Colonic mucosa (tissue), 4 donors: ENCODE results near the gene TGM5. TPM values are rescaled to one million over a fixed set of nuclear protein-coding genes. Genes with fewer than 3 reads are reported as not detected.
A peak's percentile ranks its signal among the peaks of the same experiment; 100 is the strongest.

ENCODE experiments used
- DNase-seq: peaks from one replicate; pipeline ENCODE4 v3.0.0-alpha.2; 2020
- H3K27ac ChIP-seq: fragments of 200-600 bp; one replicate; pipeline ENCODE4 v1.8.0; 2021
- H3K27me3 ChIP-seq: fragments of 200-600 bp; one replicate; pipeline ENCODE4 v1.8.0; 2021
- H3K36me3 ChIP-seq: fragments of 200-600 bp; one replicate; pipeline ENCODE4 v1.8.0; 2021
- H3K4me1 ChIP-seq: fragments of 200-600 bp; one replicate; pipeline ENCODE4 v1.8.0; 2021; ENCODE audit warnings: mild to moderate bottlenecking
- H3K4me3 ChIP-seq: fragments of 200-600 bp; one replicate; pipeline ENCODE4 v1.8.0; 2021
- H3K9ac ChIP-seq, 2 donors: one replicate each; pipeline ENCODE4 v1.7.0; 2013; ENCODE audit warnings: control low read depth in 2 of 2, low read depth in 2 of 2, low read length in 2 of 2
- H3K9me3 ChIP-seq: fragments of 200-600 bp; one replicate; pipeline ENCODE4 v1.8.0; 2021
- CTCF ChIP-seq: fragments of 200-600 bp; IDR thresholded peaks from one replicate; pipeline ENCODE4 v1.8.0; 2022; ENCODE audit warnings: antibody characterized with exemption, mild to moderate bottlenecking
- intact Hi-C: fragments of 100-400 bp; cut with DNase I; formaldehyde crosslinking; loops from one replicate; pipeline ENCODE4 v1.14.1; 2022
- total RNA-seq, 2 donors: library from RNA; stranded (reverse); fragmentation: NEBNext Ultra II Directional in 1 of 2; extraction: Animal tissue kit (Norgen Biotek cat#: 25700) in 1 of 2; gene quantifications; one replicate each; pipeline ENCODE4 v1.2.1, GENCODE V29; 2021
- donor health status: healthy.
- donor health status: DM: no; HTN: no; CAD: no.
- donor health status: DM: no; HTN: no; CAD: no.

The TGM5 gene
- total RNA-seq, 2 donors from 2014 or later = not detected

GRCh38 chr15:43194795-43195194 is 71.9 kb downstream of the TGM5 start:
- H3K4me1 ChIP-seq = no peaks in the 10 kb centered on the region
- no peaks in the 10 kb centered on the region for H3K27me3 ChIP-seq
- H3K9me3 ChIP-seq = no peaks in the 10 kb centered on the region
- no peak for DNase-seq
- no peak overlapping the region for H3K4me3 ChIP-seq
- H3K9ac ChIP-seq = no peak overlapping the region
- intact Hi-C loops = no loop called here
- no peak for TF ChIP-seq CTCF
- no peak overlapping the region for H3K27ac ChIP-seq
- H3K36me3 ChIP-seq = peaks cover 5% of the 10 kb centered on the region

GRCh38 chr15:43193710-43194109 is 73.0 kb downstream of the TGM5 start:
- Histone ChIP-seq H3K4me3 (no peak overlapping the region), H3K9ac (no peak overlapping the region), H3K27me3 (no peaks in the 10 kb centered on the region), H3K9me3 (no peaks in the 10 kb centered on the region), H3K36me3 (peaks cover 5% of the 10 kb centered on the region), H3K27ac (no peak overlapping the region), H3K4me1 (no peaks in the 10 kb centered on the region)
- DNase-seq = no peak
- TF ChIP-seq CTCF = no peak
- intact Hi-C loops = no loop called here

- H3K9ac ChIP-seq = no peak overlapping the region
- no peaks in the 10 kb centered on the region for H3K9me3 ChIP-seq
- TF ChIP-seq CTCF = no peak
- no peak overlapping the region for H3K4me3 ChIP-seq
- H3K36me3 ChIP-seq = peaks cover 5% of the 10 kb centered on the region
- intact Hi-C loops = no loop called here
- H3K27ac ChIP-seq = no peak overlapping the region
- H3K4me1 ChIP-seq = no peaks in the 10 kb centered on the region
- no peaks in the 10 kb centered on the region for H3K27me3 ChIP-seq
- no peak for DNase-seq
These were observed 76.5 kb downstream of the TGM5 start for GRCh38 chr15:43190178-43190577.

GRCh38 chr15:43189296-43189695 is 77.4 kb downstream of the TGM5 start:
- intact Hi-C loops = loop anchor here (10.0 kb wide), 1 partner anchor 84 kb away; the partner anchor contains the start of gene UBR1
- H3K36me3 ChIP-seq = peaks cover 5% of the 10 kb centered on the region
- no peak overlapping the region for H3K4me3 ChIP-seq
- DNase-seq = no peak
- no peaks in the 10 kb centered on the region for H3K4me1 ChIP-seq
- H3K27me3 ChIP-seq = no peaks in the 10 kb centered on the region
- no peak for TF ChIP-seq CTCF
- H3K9me3 ChIP-seq = no peaks in the 10 kb centered on the region
- no peak overlapping the region for H3K9ac ChIP-seq
- no peak overlapping the region for H3K27ac ChIP-seq

GRCh38 chr15:43187544-43188155 is 79.1 kb downstream of the TGM5 start:
- H3K4me3 ChIP-seq = no peak overlapping the region
- intact Hi-C loops = loop anchor here (10.0 kb wide), 1 partner anchor 83 kb away; the partner anchor contains the start of gene UBR1
- no peak overlapping the region for H3K27ac ChIP-seq
- DNase-seq = no peak
- H3K4me1 ChIP-seq = no peaks in the 10 kb centered on the region
- no peaks in the 10 kb centered on the region for H3K9me3 ChIP-seq
- no peaks in the 10 kb centered on the region for H3K27me3 ChIP-seq
- H3K9ac ChIP-seq = no peak overlapping the region
- TF ChIP-seq CTCF = peak; percentile 38
- peaks cover 5% of the 10 kb centered on the region for H3K36me3 ChIP-seq
